ENCODE results near the gene C1orf159. TPM values are rescaled to one million over a fixed set of nuclear protein-coding genes. Genes with fewer than 3 reads are reported as not detected.
"Not testable (repeated sequence)": the region's sequence is repeated elsewhere in the genome, so short reads cannot be mapped to it uniquely, and the experiment has no call there.

The C1orf159 gene
- total and polyA plus RNA-seq, 12 donors, result 2.9 to 14.0 (median 4.1) TPM

DNA sequence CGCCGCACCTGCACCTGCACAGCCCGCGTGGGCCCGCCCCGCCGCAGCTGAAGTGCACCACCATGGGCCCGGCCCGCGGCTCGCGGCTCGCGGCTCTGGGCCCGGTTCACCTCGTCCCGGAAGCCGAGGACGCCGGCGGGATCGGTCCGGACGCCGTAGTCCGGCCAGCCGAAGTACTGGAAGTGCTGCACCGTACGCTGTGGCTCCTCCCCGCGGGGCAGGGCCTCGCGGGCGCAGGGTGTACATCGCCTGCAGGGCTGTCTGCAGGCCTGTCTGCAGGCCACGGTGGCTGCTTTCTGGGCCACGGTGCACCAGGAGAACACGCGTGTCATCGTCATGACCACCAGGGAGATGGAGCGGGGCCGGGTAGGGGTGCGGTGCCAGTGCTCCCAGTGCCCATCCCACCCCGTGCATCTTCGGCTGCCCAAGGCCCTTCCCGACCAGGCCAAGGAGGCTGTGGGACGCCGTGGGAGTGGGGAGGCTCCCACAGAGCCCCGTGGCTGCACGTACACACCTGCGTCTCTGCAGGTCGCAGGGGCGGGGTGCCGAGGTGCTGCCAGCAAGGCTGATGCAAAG lies 48.5 kb downstream of the C1orf159 start:
- 82 to 85% methylated on average over 52 to 54 of the region's 54 CpGs for WGBS, 2 donors
- H3K4me1 ChIP-seq, result peaks cover 7 to 34% (median 26%) of the 10 kb centered on the region in 9 donors
- ATAC-seq (no peak), DNase-seq (no peak)
- TF ChIP-seq, protein P1, sequence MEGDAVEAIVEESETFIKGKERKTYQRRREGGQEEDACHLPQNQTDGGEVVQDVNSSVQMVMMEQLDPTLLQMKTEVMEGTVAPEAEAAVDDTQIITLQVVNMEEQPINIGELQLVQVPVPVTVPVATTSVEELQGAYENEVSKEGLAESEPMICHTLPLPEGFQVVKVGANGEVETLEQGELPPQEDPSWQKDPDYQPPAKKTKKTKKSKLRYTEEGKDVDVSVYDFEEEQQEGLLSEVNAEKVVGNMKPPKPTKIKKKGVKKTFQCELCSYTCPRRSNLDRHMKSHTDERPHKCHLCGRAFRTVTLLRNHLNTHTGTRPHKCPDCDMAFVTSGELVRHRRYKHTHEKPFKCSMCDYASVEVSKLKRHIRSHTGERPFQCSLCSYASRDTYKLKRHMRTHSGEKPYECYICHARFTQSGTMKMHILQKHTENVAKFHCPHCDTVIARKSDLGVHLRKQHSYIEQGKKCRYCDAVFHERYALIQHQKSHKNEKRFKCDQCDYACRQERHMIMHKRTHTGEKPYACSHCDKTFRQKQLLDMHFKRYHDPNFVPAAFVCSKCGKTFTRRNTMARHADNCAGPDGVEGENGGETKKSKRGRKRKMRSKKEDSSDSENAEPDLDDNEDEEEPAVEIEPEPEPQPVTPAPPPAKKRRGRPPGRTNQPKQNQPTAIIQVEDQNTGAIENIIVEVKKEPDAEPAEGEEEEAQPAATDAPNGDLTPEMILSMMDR (IDR thresholded peaks at IDR 0.05), result no peak
- H3K9me3 ChIP-seq, result no peaks in the 10 kb centered on the region
- no peaks in the 10 kb centered on the region for H3K36me3 ChIP-seq
- intact Hi-C loops (cut with DNase I), result loop anchor here in 4 of 10 donors (5.0 to 10.0 kb wide), 4 partner anchors 35 to 190 kb away; partner anchors contain the start of genes ISG15 (in 1 of the 4) and PERM1 (in 1 of the 4)
- H3K27me3 ChIP-seq, result peaks cover 26 to 80% (median 70%) of the 10 kb centered on the region in 7 donors
- H3K27ac ChIP-seq, result no peak overlapping the region
- no peak overlapping the region for H3K4me3 ChIP-seq

DNA sequence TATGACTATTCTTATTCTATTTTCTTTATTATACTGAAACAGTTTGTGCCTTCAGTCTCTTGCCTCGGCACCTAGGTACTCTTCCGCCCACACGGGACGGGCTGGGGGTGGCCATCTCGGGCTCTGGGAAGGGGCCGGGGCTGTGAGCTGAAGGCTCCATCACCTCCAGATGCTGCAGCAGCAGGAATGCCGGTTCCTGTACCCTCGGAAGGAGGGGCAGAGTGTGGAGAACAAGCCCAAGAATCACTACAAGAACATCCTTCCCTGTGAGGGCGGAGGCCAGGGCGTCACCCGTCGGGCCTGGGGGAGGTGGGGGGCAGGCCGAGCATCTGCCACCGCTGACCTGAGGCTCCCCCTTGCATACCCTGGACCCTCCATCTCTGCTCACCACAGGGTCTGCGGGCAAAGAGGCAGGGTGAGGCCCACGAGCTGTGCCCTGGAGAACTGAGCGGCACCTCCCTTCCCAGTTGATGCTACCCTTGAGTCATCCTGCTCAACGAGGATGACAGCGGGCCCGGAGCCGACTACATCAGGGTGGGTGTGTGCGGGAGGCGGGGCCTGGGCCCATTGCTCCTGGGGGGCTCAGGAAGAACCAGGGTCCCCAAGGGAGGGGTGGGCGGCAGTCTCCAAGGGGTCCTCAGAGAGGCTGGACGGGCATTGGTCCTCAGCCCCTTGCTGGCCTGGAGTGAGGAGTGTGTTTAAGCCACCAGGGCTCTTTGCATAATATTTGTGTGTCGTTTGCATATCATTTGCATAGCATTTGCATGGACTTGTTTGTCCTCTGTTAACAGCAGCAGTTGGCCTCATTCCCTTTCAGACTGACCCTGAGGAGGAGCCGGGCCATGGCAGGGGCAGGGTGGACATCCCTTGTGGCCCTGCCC lies 49.2 kb downstream of the C1orf159 start:
- no peaks in the 10 kb centered on the region for H3K36me3 ChIP-seq
- H3K27ac ChIP-seq, result no peak overlapping the region
- TF ChIP-seq, protein P1 (IDR thresholded peaks at IDR 0.05), result no peak
- H3K9me3 ChIP-seq, result no peaks in the 10 kb centered on the region
- no peak overlapping the region for H3K4me3 ChIP-seq
- WGBS, 2 donors, result 67 to 68% methylated on average over 27 of the region's 27 CpGs
- H3K27me3 ChIP-seq, result peaks cover 26 to 85% (median 67%) of the 10 kb centered on the region in 7 donors
- peaks cover 7 to 37% (median 28%) of the 10 kb centered on the region in 9 donors for H3K4me1 ChIP-seq
- ATAC-seq (no peak), DNase-seq (no peak)
- intact Hi-C loops (cut with DNase I), result loop anchor here in 4 of 10 donors (5.0 to 10.0 kb wide), 4 partner anchors 34 to 189 kb away; partner anchors contain the start of genes ISG15 (in 1 of the 4) and PERM1 (in 1 of the 4)

DNA sequence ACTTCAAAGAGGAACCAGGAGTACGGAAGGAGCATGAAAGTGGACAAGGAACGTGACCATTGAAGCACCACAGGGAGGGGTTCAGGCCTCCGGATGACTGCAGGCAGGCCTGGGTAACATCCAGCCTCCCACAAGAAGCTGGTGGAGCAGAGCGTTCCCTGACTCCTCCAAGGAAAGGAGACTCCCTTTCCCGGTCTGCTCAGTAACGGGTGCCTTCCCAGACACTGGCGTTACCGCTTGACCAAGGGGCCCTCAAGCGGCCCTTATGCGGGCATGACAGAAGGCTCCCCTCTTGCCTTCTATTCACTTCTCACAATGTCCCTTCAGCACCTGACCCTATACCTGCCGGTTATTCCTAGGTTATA lies 50.0 kb downstream of the C1orf159 start:
- not testable (repeated sequence) for DNase-seq, H3K9me3 ChIP-seq, H3K36me3 ChIP-seq, H3K4me3 ChIP-seq, ATAC-seq, H3K27ac ChIP-seq
- WGBS, 2 donors, result 66 to 67% methylated on average over 11 of the region's 11 CpGs
- H3K4me1 ChIP-seq, result peaks cover 7 to 37% (median 28%) of the 10 kb centered on the region in 9 donors
- H3K27me3 ChIP-seq, result peaks cover 26 to 92% (median 72%) of the 10 kb centered on the region in 7 donors
- intact Hi-C loops (cut with DNase I), result loop anchor here in 4 of 10 donors (5.0 to 10.0 kb wide), 4 partner anchors 34 to 189 kb away; partner anchors contain the start of genes ISG15 (in 1 of the 4) and PERM1 (in 1 of the 4)

DNA sequence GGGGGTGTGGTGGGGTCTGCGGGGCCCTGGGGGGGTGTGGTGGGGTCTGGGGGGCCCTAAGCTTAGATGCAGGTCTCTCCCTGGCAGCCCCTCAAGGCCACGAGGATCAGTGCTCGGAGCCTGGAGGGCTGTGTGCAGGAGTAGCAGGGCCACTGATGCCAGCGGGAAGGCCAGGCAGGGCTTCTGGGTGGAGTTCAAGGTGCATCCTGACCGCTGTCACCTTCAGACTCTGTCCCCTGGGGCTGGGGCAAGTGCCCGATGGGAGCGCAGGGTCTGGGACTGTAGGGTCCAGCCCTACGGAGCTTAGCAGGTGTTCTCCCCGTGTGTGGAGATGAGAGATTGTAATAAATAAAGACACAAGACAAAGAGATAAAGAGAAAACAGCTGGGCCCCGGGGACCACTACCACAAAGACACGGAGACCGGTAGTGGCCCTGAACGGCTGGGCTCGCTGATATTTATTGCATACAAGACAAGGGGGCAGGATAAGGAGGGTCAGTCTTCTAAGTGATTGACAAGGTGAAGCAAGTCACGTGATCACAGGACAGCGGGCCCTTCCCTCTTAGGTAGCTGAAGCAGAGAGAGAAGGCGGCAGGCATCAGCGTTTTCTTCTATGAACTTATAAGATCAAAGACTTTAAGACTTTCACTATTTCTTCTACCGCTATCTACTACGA lies 50.5 kb downstream of the C1orf159 start:
- Histone ChIP-seq H3K27ac (no peak overlapping the region), H3K9me3 (no peaks in the 10 kb centered on the region), H3K4me1 (peaks cover 7 to 37% (median 28%) of the 10 kb centered on the region in 9 donors), H3K4me3 (no peak overlapping the region), H3K27me3 (peaks cover 29 to 94% (median 74%) of the 10 kb centered on the region in 7 donors), H3K36me3 (no peaks in the 10 kb centered on the region)
- 66 to 69% methylated on average over 19 to 20 of the region's 20 CpGs for WGBS, 2 donors
- DNase-seq (no peak), ATAC-seq (no peak)
- intact Hi-C loops (cut with DNase I), result loop anchor here in 4 of 10 donors (5.0 to 10.0 kb wide), 4 partner anchors 33 to 188 kb away; partner anchors contain the start of genes ISG15 (in 1 of the 4) and PERM1 (in 1 of the 4)
- TF ChIP-seq, protein P1 (IDR thresholded peaks at IDR 0.05), result no peak

Data from heart right ventricle (tissue), 16 donors.